ENCODE results near the gene RPS3.

Gene RPS3

DNA sequence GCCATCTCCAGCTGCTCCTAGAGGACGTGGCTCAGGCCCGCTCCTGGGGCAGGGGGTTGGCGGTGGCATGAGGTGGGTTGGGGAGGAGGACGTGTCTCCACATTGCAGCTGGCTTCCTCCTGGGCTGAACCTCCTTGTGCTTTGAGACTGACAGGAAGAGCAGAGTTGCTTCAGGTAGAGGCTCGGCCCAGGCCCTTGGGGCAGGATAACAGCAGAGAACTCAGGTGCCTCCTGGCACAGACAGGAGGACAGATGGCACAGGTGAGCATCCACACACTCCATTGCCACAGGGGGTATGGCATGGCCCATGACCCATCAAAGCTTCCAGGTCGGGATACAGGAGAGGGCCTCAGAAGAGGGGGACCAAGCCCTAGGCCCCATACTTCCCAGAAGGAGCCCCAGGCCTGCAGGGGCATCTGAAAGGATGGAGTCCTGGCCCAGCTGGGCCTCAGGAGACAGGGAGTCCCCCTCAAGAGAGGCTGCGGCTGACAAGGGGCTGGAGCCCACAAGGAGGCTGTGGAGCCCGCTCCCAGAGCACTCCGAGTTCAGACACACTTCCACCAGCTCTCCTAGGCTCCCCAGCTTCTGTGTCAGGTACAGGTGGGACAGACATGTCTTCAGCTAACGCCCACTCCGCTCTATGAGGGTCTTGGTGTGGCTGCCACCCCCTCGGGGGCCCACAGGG is 35.7 kb downstream of the RPS3 start:
- intact Hi-C loops (cut with DNase I; ENCODE audit: low total_unique reads) = no loop called here

DNA sequence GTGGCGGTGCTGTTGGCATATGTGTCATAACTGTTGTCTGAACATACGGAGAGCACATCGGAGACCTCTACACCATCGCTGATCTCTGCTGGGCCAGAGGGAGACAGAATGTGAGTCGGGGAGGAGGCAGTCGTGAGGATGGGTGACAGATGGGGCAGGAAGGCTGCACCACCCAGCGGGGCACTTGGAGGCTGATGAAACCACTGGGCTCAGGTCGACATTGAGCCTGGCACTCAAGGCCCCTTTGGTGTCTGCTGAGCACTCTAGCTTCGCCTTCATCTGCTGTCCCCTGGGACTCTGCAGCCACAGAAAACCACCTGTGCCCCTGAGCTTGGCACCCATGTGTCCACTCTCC is 36.2 kb downstream of the RPS3 start:
- peaks cover 0 to 12% (median 0%) of the 10 kb centered on the region in 3 donors for H3K36me3 ChIP-seq
- H3K4me1 ChIP-seq = peaks cover 0 to 9% (median 5%) of the 10 kb centered on the region in 4 donors
- DNase-seq = no peak
- no peak for TF ChIP-seq CTCF (IDR thresholded peaks at IDR 0.05)
- no peak overlapping the region for H3K4me3 ChIP-seq
- intact Hi-C loops (cut with DNase I; ENCODE audit: low total_unique reads) = no loop called here
- H3K27me3 ChIP-seq = peaks cover 0 to 10% of the 10 kb centered on the region in 2 donors
- H3K9me3 ChIP-seq = no peaks in the 10 kb centered on the region
- H3K27ac ChIP-seq = no peak overlapping the region

More for the DNA sequence above, 35.7 kb downstream of the RPS3 start:
- no peak for TF ChIP-seq CTCF (IDR thresholded peaks at IDR 0.05)
- H3K4me1 ChIP-seq = peaks cover 0 to 14% (median 8%) of the 10 kb centered on the region in 4 donors
- H3K27me3 ChIP-seq = peaks cover 0 to 10% of the 10 kb centered on the region in 2 donors
- DNase-seq = no peak
- H3K9me3 ChIP-seq = no peaks in the 10 kb centered on the region
- H3K4me3 ChIP-seq = no peak overlapping the region
- peaks cover 0 to 12% (median 0%) of the 10 kb centered on the region in 3 donors for H3K36me3 ChIP-seq
- H3K27ac ChIP-seq = no peak overlapping the region

DNA sequence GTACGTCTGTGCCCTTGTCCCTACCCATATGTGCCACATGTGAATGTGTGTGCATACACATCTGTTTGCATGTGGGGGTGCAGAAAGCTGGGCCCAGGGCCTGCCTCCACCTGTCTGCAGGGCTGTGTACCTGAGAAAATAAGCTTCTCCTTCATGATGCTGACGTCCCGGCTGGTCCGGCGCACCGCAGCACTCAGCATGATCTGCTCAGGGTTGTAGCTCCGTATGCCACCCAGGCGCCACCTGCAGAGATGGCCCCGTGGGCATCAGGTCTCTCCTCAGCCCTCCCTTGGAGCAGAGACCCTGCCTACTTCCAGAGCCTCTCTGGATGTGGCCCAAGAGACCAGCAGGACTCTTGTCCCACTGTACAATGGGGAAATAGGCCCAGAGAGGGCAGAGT is 37.5 kb downstream of the RPS3 start:
- Histone ChIP-seq H3K27me3 (peaks cover 0 to 6% of the 10 kb centered on the region in 2 donors), H3K4me1 (no peaks in the 10 kb centered on the region), H3K4me3 (no peak overlapping the region), H3K36me3 (peaks cover 0 to 20% (median 0%) of the 10 kb centered on the region in 3 donors), H3K9me3 (no peaks in the 10 kb centered on the region), H3K27ac (no peak overlapping the region)
- no peak for TF ChIP-seq CTCF (IDR thresholded peaks at IDR 0.05)
- intact Hi-C loops (cut with DNase I; ENCODE audit: low total_unique reads) = no loop called here
- no peak for DNase-seq

DNA sequence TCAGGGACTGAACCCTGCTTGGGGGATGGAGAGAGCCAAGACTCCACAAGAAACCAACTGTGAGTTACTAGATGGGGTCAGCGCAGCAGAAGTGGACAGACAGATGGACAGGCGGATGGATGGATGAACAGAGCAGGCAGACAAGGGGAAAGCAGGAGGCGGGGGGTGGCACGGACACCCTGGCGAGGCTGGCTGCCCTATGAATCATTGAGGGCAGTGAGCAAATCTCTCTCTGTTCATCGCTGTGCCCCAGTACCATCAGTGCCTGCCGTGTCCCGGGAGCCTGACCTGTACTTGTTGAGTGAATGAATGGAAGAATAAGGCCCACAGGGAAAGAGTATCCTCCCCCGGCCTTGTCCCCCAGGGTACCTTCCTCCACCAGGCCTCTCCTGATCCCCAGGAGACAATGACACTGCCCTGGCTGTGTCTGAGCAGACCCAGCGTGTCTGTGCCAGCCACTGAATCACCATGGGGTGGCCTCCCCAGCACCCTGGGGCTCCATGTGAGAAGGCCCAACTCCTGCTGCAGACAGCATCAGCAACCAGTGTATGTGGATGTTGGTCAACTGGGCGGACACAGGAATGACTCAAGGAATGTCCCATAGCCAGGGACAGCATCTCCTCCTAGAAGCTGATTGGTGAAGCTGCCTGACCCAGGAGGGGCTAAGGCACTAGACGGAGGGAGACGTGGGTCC is 38.8 kb downstream of the RPS3 start:
- no peak for DNase-seq
- Histone ChIP-seq H3K4me1 (no peaks in the 10 kb centered on the region), H3K27ac (no peak overlapping the region), H3K36me3 (peaks cover 0 to 25% (median 0%) of the 10 kb centered on the region in 3 donors), H3K4me3 (no peak overlapping the region), H3K27me3 (peaks cover 0 to 2% of the 10 kb centered on the region in 2 donors), H3K9me3 (no peaks in the 10 kb centered on the region)
- no peak for TF ChIP-seq CTCF (IDR thresholded peaks at IDR 0.05)
- intact Hi-C loops (cut with DNase I; ENCODE audit: low total_unique reads) = no loop called here

GRCh38 chr11:75439026-75439425 is 39.7 kb downstream of the RPS3 start:
- no peak for DNase-seq
- Histone ChIP-seq H3K9me3 (no peaks in the 10 kb centered on the region), H3K4me3 (no peak overlapping the region), H3K4me1 (no peaks in the 10 kb centered on the region), H3K27ac (no peak overlapping the region), H3K27me3 (no peaks in the 10 kb centered on the region), H3K36me3 (peaks cover 0 to 25% (median 0%) of the 10 kb centered on the region in 3 donors)
- intact Hi-C loops (cut with DNase I; ENCODE audit: low total_unique reads) = no loop called here
- TF ChIP-seq CTCF (IDR thresholded peaks at IDR 0.05) = no peak

All from tibial artery (tissue), 4 donors.